ENCODE data around the gene CCNF.

CCNF gene

GRCh38 chr16:2485811-2486507 lies 56.7 kb downstream of the CCNF start:
- in situ Hi-C loops (cut with HindIII; ENCODE audit: low sequenced_read_pairs): no loop called here
- H3K4me3 ChIP-seq (ENCODE audit: low read depth, low read length): no peak overlapping the region
- no peak for DNase-seq (ENCODE audit: low read depth)

GRCh38 chr16:2486645-2487516 lies 57.6 kb downstream of the CCNF start:
- in situ Hi-C loops (cut with HindIII; ENCODE audit: low sequenced_read_pairs): no loop called here
- DNase-seq (ENCODE audit: low read depth): no peak
- no peak for TF ChIP-seq CTCF (IDR thresholded peaks at IDR 0.05; ENCODE audit: low read depth, low read length, missing control alignments)
- H3K4me3 ChIP-seq (ENCODE audit: low read depth, low read length): no peak overlapping the region

More at GRCh38 chr16:2485811-2486507, 56.7 kb downstream of the CCNF start:
- TF ChIP-seq CTCF (IDR thresholded peaks at IDR 0.05; ENCODE audit: low read depth, low read length, missing control alignments): no peak

- no peak for TF ChIP-seq CTCF (IDR thresholded peaks at IDR 0.05; ENCODE audit: low read depth, low read length, missing control alignments)
- in situ Hi-C loops (cut with HindIII; ENCODE audit: low sequenced_read_pairs): no loop called here
- DNase-seq (ENCODE audit: low read depth): no peak
- H3K4me3 ChIP-seq (ENCODE audit: low read depth, low read length): no peak overlapping the region
These were observed 58.2 kb downstream of the CCNF start for GRCh38 chr16:2487517-2487842.

GRCh38 chr16:2487903-2488531 lies 58.8 kb downstream of the CCNF start:
- in situ Hi-C loops (cut with HindIII; ENCODE audit: low sequenced_read_pairs): no loop called here

GRCh38 chr16:2489581-2489980 lies 60.3 kb downstream of the CCNF start:
- H3K4me3 ChIP-seq (ENCODE audit: low read depth, low read length): no peak overlapping the region
- no peak for DNase-seq (ENCODE audit: low read depth)
- TF ChIP-seq CTCF (IDR thresholded peaks at IDR 0.05; ENCODE audit: low read depth, low read length, missing control alignments): no peak
- in situ Hi-C loops (cut with HindIII; ENCODE audit: low sequenced_read_pairs): no loop called here

More at GRCh38 chr16:2487903-2488531, 58.8 kb downstream of the CCNF start:
- H3K4me3 ChIP-seq (ENCODE audit: low read depth, low read length): no peak overlapping the region
- TF ChIP-seq CTCF (IDR thresholded peaks at IDR 0.05; ENCODE audit: low read depth, low read length, missing control alignments): no peak
- no peak for DNase-seq (ENCODE audit: low read depth)

GRCh38 chr16:2490190-2491105 lies 61.2 kb downstream of the CCNF start:
- no peak overlapping the region for H3K4me3 ChIP-seq (ENCODE audit: low read depth, low read length)
- DNase-seq (ENCODE audit: low read depth): no peak
- in situ Hi-C loops (cut with HindIII; ENCODE audit: low sequenced_read_pairs): no loop called here
- TF ChIP-seq CTCF (IDR thresholded peaks at IDR 0.05; ENCODE audit: low read depth, low read length, missing control alignments): no peak
